ENCODE measurements around the gene TBCK. TPM values are rescaled to one million over a fixed set of nuclear protein-coding genes. Genes with fewer than 3 reads are reported as not detected.

The TBCK gene
- total RNA-seq, 1 donor from 2014 or later: 25.8 TPM

GRCh38 chr4:106038012-106038411, 278.0 kb downstream of the TBCK start:
- H3K27ac Mint-ChIP-seq (ENCODE audit: unreplicated experiment): no peak overlapping the region
- peaks cover 30% of the 10 kb centered on the region for H3K4me1 Mint-ChIP-seq (ENCODE audit: low read depth, unreplicated experiment)
- H3K36me3 Mint-ChIP-seq (ENCODE audit: low read depth, unreplicated experiment): no peaks in the 10 kb centered on the region
- Histone ChIP-seq H2AFZ (ENCODE audit: low read depth, low read length) (no peak overlapping the region), H3K9me3 (ENCODE audit: insufficient read depth, low read depth, low read length) (no peaks in the 10 kb centered on the region), H3K27me3 (ENCODE audit: insufficient read depth, low read length) (no peaks in the 10 kb centered on the region), H3K27ac (ENCODE audit: low read depth, low read length) (no peak overlapping the region), H3K79me2 (ENCODE audit: insufficient read depth, low read length) (no peaks in the 10 kb centered on the region), H3K4me3 (ENCODE audit: insufficient read depth, low read depth, low read length) (no peak overlapping the region), H3K36me3 (ENCODE audit: insufficient read depth, low read length) (no peaks in the 10 kb centered on the region), H3K9ac (ENCODE audit: low read length) (no peak overlapping the region), H4K20me1 (ENCODE audit: insufficient read depth, low read length) (no peaks in the 10 kb centered on the region), H3K4me2 (ENCODE audit: low read length) (no peak overlapping the region), H3K4me1 (ENCODE audit: insufficient read depth, low read length) (peaks cover 8% of the 10 kb centered on the region)
- no peaks in the 10 kb centered on the region for H3K9me3 Mint-ChIP-seq (ENCODE audit: unreplicated experiment)
- H3K4me3 Mint-ChIP-seq (ENCODE audit: unreplicated experiment): no peak overlapping the region
- no peak for TF ChIP-seq EZH2 (IDR thresholded peaks at IDR 0.05; ENCODE audit: insufficient read depth, low read length)
- TF ChIP-seq, protein P1, sequence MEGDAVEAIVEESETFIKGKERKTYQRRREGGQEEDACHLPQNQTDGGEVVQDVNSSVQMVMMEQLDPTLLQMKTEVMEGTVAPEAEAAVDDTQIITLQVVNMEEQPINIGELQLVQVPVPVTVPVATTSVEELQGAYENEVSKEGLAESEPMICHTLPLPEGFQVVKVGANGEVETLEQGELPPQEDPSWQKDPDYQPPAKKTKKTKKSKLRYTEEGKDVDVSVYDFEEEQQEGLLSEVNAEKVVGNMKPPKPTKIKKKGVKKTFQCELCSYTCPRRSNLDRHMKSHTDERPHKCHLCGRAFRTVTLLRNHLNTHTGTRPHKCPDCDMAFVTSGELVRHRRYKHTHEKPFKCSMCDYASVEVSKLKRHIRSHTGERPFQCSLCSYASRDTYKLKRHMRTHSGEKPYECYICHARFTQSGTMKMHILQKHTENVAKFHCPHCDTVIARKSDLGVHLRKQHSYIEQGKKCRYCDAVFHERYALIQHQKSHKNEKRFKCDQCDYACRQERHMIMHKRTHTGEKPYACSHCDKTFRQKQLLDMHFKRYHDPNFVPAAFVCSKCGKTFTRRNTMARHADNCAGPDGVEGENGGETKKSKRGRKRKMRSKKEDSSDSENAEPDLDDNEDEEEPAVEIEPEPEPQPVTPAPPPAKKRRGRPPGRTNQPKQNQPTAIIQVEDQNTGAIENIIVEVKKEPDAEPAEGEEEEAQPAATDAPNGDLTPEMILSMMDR (IDR thresholded peaks at IDR 0.05; ENCODE audit: insufficient read depth, low read depth, low read length): no peak
- FAIRE-seq (no peak), DNase-seq (ENCODE audit: low read depth) (no peak)
- no peaks in the 10 kb centered on the region for H3K27me3 Mint-ChIP-seq (ENCODE audit: low read depth, unreplicated experiment)

GRCh38 chr4:106036848-106037247, 279.2 kb downstream of the TBCK start:
- Mint-ChIP-seq H3K36me3 (ENCODE audit: low read depth, unreplicated experiment) (no peaks in the 10 kb centered on the region), H3K9me3 (ENCODE audit: unreplicated experiment) (no peaks in the 10 kb centered on the region), H3K27ac (ENCODE audit: unreplicated experiment) (no peak overlapping the region), H3K4me1 (ENCODE audit: low read depth, unreplicated experiment) (peaks cover 35% of the 10 kb centered on the region), H3K27me3 (ENCODE audit: low read depth, unreplicated experiment) (no peaks in the 10 kb centered on the region), H3K4me3 (ENCODE audit: unreplicated experiment) (no peak overlapping the region)
- H3K27me3 ChIP-seq (ENCODE audit: insufficient read depth, low read length): no peaks in the 10 kb centered on the region
- H3K4me3 ChIP-seq (ENCODE audit: insufficient read depth, low read depth, low read length): no peak overlapping the region
- no peaks in the 10 kb centered on the region for H3K9me3 ChIP-seq (ENCODE audit: insufficient read depth, low read depth, low read length)
- H3K36me3 ChIP-seq (ENCODE audit: insufficient read depth, low read length): no peaks in the 10 kb centered on the region
- DNase-seq (ENCODE audit: low read depth): no peak
- no peak for FAIRE-seq
- no peak overlapping the region for H3K27ac ChIP-seq (ENCODE audit: low read depth, low read length)
- no peak overlapping the region for H3K4me2 ChIP-seq (ENCODE audit: low read length)
- peaks cover 11% of the 10 kb centered on the region for H3K4me1 ChIP-seq (ENCODE audit: insufficient read depth, low read length)
- no peaks in the 10 kb centered on the region for H4K20me1 ChIP-seq (ENCODE audit: insufficient read depth, low read length)
- H3K79me2 ChIP-seq (ENCODE audit: insufficient read depth, low read length): no peaks in the 10 kb centered on the region
- no peak overlapping the region for H3K9ac ChIP-seq (ENCODE audit: low read length)
- TF ChIP-seq, protein P1 (IDR thresholded peaks at IDR 0.05; ENCODE audit: insufficient read depth, low read depth, low read length): no peak
- TF ChIP-seq EZH2 (IDR thresholded peaks at IDR 0.05; ENCODE audit: insufficient read depth, low read length): no peak
- H2AFZ ChIP-seq (ENCODE audit: low read depth, low read length): no peak overlapping the region

- DNase-seq (ENCODE audit: low read depth) (no peak), FAIRE-seq (no peak)
- no peak overlapping the region for H3K4me3 ChIP-seq (ENCODE audit: insufficient read depth, low read depth, low read length)
- H3K9ac ChIP-seq (ENCODE audit: low read length): no peak overlapping the region
- no peak overlapping the region for H3K27ac ChIP-seq (ENCODE audit: low read depth, low read length)
- no peaks in the 10 kb centered on the region for H3K27me3 ChIP-seq (ENCODE audit: insufficient read depth, low read length)
- TF ChIP-seq, protein P1 (IDR thresholded peaks at IDR 0.05; ENCODE audit: insufficient read depth, low read depth, low read length): no peak
- TF ChIP-seq EZH2 (IDR thresholded peaks at IDR 0.05; ENCODE audit: insufficient read depth, low read length): no peak
- peaks cover 11% of the 10 kb centered on the region for H3K4me1 ChIP-seq (ENCODE audit: insufficient read depth, low read length)
- no peaks in the 10 kb centered on the region for H3K79me2 ChIP-seq (ENCODE audit: insufficient read depth, low read length)
- no peak overlapping the region for H2AFZ ChIP-seq (ENCODE audit: low read depth, low read length)
- Mint-ChIP-seq H3K4me1 (ENCODE audit: low read depth, unreplicated experiment) (peaks cover 35% of the 10 kb centered on the region), H3K27me3 (ENCODE audit: low read depth, unreplicated experiment) (no peaks in the 10 kb centered on the region), H3K4me3 (ENCODE audit: unreplicated experiment) (no peak overlapping the region), H3K36me3 (ENCODE audit: low read depth, unreplicated experiment) (peaks cover 3% of the 10 kb centered on the region), H3K9me3 (ENCODE audit: unreplicated experiment) (no peaks in the 10 kb centered on the region), H3K27ac (ENCODE audit: unreplicated experiment) (no peak overlapping the region)
- H3K4me2 ChIP-seq (ENCODE audit: low read length): no peak overlapping the region
- no peaks in the 10 kb centered on the region for H4K20me1 ChIP-seq (ENCODE audit: insufficient read depth, low read length)
- H3K36me3 ChIP-seq (ENCODE audit: insufficient read depth, low read length): no peaks in the 10 kb centered on the region
- H3K9me3 ChIP-seq (ENCODE audit: insufficient read depth, low read depth, low read length): no peaks in the 10 kb centered on the region
Measured at GRCh38 chr4:106036334-106036733, 279.7 kb downstream of the TBCK start.

Data from astrocyte (in vitro differentiated cells and primary cell).